Endothelial cell of umbilical vein (primary cell): ENCODE data around the gene VTI1A. TPM values are rescaled to one million over a fixed set of nuclear protein-coding genes. Genes with fewer than 3 reads are reported as not detected.

Experiments used
- BruUV-seq: library from RNA; stranded (reverse); fragments of 400-500 nt; replicated peaks from 2 replicates; lab custom pipeline; 2021; lab: Mats Ljungman, UMichigan
- CTCF ChIA-PET: fragments of 300-600, 350-600 bp; sonication (Branson Sonifier 250); formaldehyde crosslinking; loops from one replicate; lab custom pipeline; 2021; ENCODE audit warnings: antibody characterized with exemption, inconsistent platforms; lab: Charles Lee
- POLR2A ChIA-PET: fragments of 300-600, 350-600 bp; sonication (Branson Sonifier 250); formaldehyde crosslinking; loops from one replicate; lab custom pipeline; 2021; ENCODE audit warnings: antibody characterized with exemption, inconsistent platforms; lab: Charles Lee
- DNase-seq: peaks from one replicate; pipeline ENCODE4 v3.0.0-alpha.2; 2011; ENCODE audit warnings: low read depth, low spot score
- FAIRE-seq: peaks from 2 replicates; lab custom pipeline; 2011; peaks lifted over from hg19 to GRCh38; lab: Jason Lieb, UNC
- H2AFZ ChIP-seq: 2 replicates; pipeline ENCODE4 v1.6.0; 2012; ENCODE audit warnings: low read depth, low read length, control low read depth, inconsistent platforms
- H3K27ac ChIP-seq: 2 replicates; pipeline ENCODE4 v1.5.1; 2011; ENCODE audit warnings: low read depth, mild to moderate bottlenecking, control low read depth, low read length, moderate library complexity; ENCODE audit not compliant: insufficient read depth
- H3K27me3 ChIP-seq, 2 experiments: 2 replicates each; pipeline versions ENCODE4 v1.6.0 to v1.6.1; 2011; ENCODE audit warnings: low read length in 2 of 2, mixed read lengths in 1 of 2; ENCODE audit not compliant: control insufficient read depth in 2 of 2, insufficient read depth in 2 of 2
- H3K36me3 ChIP-seq, 2 experiments: 2 replicates in 1 of 2; 3 replicates in 1 of 2; pipeline ENCODE4 v1.5.1; 2011; ENCODE audit warnings: low read length in 2 of 2, mild to moderate bottlenecking in 1 of 2, moderate library complexity in 1 of 2; ENCODE audit not compliant: control insufficient read depth in 2 of 2, insufficient read depth in 2 of 2; ENCODE audit errors: extremely low read depth in 1 of 2
- H3K4me1 ChIP-seq: 3 replicates; pipeline ENCODE4 v1.5.1; 2011; ENCODE audit warnings: mild to moderate bottlenecking, low read length; ENCODE audit not compliant: control insufficient read depth, insufficient read depth; ENCODE audit errors: extremely low read depth
- H3K4me2 ChIP-seq: 2 replicates; pipeline ENCODE4 v1.6.1; 2011; ENCODE audit warnings: low read length, control low read depth, mixed read lengths; ENCODE audit not compliant: insufficient read depth
- H3K4me3 ChIP-seq, 3 experiments: fragments of 200-600 bp in 1 of 3; sonication (generic), shearing (Covaris generic) in 1 of 3; replicated peaks in 1 of 3; 2 replicates each; pipeline ENCODE4 v1.5.1; 2011 to 2016; ENCODE audit warnings: control low read depth in 3 of 3, low read length in 3 of 3, mild to moderate bottlenecking in 2 of 3, inconsistent platforms in 1 of 3, low read depth in 1 of 3, moderate library complexity in 1 of 3; ENCODE audit not compliant: insufficient read depth in 1 of 3
- H3K79me2 ChIP-seq: 2 replicates; pipeline ENCODE4 v1.6.0; 2012; ENCODE audit warnings: low read length, inconsistent platforms; ENCODE audit not compliant: control insufficient read depth, insufficient read depth
- H3K9ac ChIP-seq: replicated peaks from 2 replicates; pipeline ENCODE3; 2011; ENCODE audit warnings: low read length, control low read depth; ENCODE audit not compliant: insufficient read depth; ENCODE audit errors: extremely low read depth
- H3K9me1 ChIP-seq: replicated peaks from 3 replicates; pipeline ENCODE4 v1.6.0; 2011; ENCODE audit warnings: mild to moderate bottlenecking, low read length; ENCODE audit not compliant: control insufficient read depth, insufficient read depth; ENCODE audit errors: extremely low read depth
- H3K9me3 ChIP-seq: replicated peaks from 2 replicates; pipeline ENCODE4 v1.5.1; 2012; ENCODE audit warnings: low read length, inconsistent platforms; ENCODE audit not compliant: control insufficient read depth, insufficient read depth
- H4K20me1 ChIP-seq: replicated peaks from 2 replicates; pipeline ENCODE3; 2011; ENCODE audit warnings: mild to moderate bottlenecking, low read length; ENCODE audit not compliant: control insufficient read depth, insufficient read depth; ENCODE audit errors: extremely low read depth
- JUN ChIP-seq: IDR thresholded peaks from 2 replicates; pipeline ENCODE4 v1.6.1; 2011; ENCODE audit warnings: borderline replicate concordance, low read depth; ENCODE audit not compliant: insufficient read length, insufficient read depth
- MYC ChIP-seq: IDR thresholded peaks from one replicate; pipeline ENCODE4 v1.6.1; 2011; ENCODE audit warnings: mild to moderate bottlenecking, low read depth, low read length
- dilution Hi-C: fragments of 300-500 bp; cut with MboI; formaldehyde crosslinking; loops from one replicate; pipeline ENCODE4 v1.15.0; 2019; ENCODE audit warnings: low sequenced_read_pairs; ENCODE audit not compliant: extremely low pct_ligation_motif_present
- intact Hi-C: fragments of 100-400 bp; cut with micrococcal nuclease; formaldehyde crosslinking; loops from one replicate; pipeline ENCODE4 v1.10.0; 2022
- polyA plus RNA-seq, 4 experiments: library from polyadenylated mRNA; depleted of rRNA in 3 of 4; stranded (reverse) in 3 of 4; unstranded in 1 of 4; fragments of >200 nt; gene quantifications; 2 replicates each; pipeline versions ENCODE4 v1.2.1 to v1.2.3, GENCODE V29; 2011 to 2012; ENCODE audit warnings: missing spikeins in 1 of 4
- total RNA-seq: library from RNA; stranded (reverse); gene quantifications from 2 replicates; pipeline ENCODE4 v1.2.3, GENCODE V29; 2021

Gene VTI1A
- total and polyA plus RNA-seq, 2 donors (not counting 3 experiments of a cell fraction or from before 2014, with no cell fraction given): 10.8 to 35.6 TPM

DNA sequence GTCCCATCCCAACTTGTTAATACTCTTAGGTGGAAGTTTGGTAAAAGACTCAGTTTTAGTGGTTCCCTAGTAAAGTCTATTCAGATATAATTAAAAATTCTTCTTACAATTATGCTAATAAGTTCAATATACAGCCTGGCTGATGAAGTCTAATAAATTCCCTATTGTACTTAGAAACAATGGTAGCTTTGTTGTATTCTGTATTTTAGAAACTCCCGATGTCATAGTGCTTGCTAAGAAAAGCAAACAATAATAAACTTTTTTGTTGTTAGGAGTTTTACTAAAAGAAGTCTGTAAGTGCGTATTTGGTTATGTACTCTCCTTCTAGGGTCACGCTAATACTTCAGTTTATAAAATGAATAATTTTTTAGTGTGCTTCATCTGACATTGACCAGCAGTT is 206.8 kb downstream of the VTI1A start:
- Histone ChIP-seq H3K27me3 (no peaks in the 10 kb centered on the region), H3K4me3 (no peak overlapping the region), H3K36me3 (no peaks in the 10 kb centered on the region), H3K79me2 (no peaks in the 10 kb centered on the region), H2AFZ (no peak overlapping the region), H3K9ac (no peak overlapping the region), H3K4me2 (no peak overlapping the region), H3K9me3 (no peaks in the 10 kb centered on the region), H4K20me1 (no peaks in the 10 kb centered on the region), H3K27ac (no peak overlapping the region), H3K4me1 (peaks cover 7% of the 10 kb centered on the region), H3K9me1 (no peaks in the 10 kb centered on the region)
- no peak for FAIRE-seq
- BruUV-seq: no TSS peak
- ChIA-PET POLR2A (no interaction called here), CTCF (interaction anchor here (1.7 kb wide), 1 partner anchor 9 kb away, joined by 5 read pairs; no protein-coding TSS in a partner anchor)
- dilution Hi-C loops: no loop called here
- no peak for TF ChIP-seq JUN
- DNase-seq: no peak
- intact Hi-C loops: no loop called here

DNA sequence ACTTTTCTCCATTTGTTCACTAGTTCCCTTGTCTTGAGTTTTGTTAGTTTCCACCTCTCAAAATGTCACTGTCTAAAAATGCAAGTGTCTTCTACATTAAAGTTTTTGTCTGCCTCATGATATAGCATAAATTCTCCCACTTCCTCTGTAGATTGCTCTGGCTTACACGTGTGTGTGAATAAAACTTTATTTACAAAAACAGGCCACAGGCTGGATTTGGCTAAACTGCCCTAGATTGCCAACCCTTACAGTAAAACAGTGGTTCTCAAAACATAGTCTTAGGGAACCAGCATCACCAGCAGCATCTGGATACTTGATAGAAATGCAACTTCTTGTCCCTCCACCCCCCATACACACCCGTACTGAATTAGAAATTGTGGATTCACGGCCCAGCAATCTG is 207.8 kb downstream of the VTI1A start:
- dilution Hi-C loops (no loop called here), intact Hi-C loops (no loop called here)
- H3K4me1 ChIP-seq: peaks cover 7% of the 10 kb centered on the region
- no peaks in the 10 kb centered on the region for H3K27me3 ChIP-seq
- H3K79me2 ChIP-seq: no peaks in the 10 kb centered on the region
- H3K36me3 ChIP-seq: no peaks in the 10 kb centered on the region
- H3K9me1 ChIP-seq: no peaks in the 10 kb centered on the region
- no peak overlapping the region for H3K4me3 ChIP-seq
- H4K20me1 ChIP-seq: no peaks in the 10 kb centered on the region
- CTCF ChIA-PET: no interaction called here
- no TSS peak for BruUV-seq
- H3K9me3 ChIP-seq: no peaks in the 10 kb centered on the region
- TF ChIP-seq MYC: no peak
- DNase-seq (no peak), FAIRE-seq (no peak)
- H3K4me2 ChIP-seq: no peak overlapping the region
- no peak overlapping the region for H2AFZ ChIP-seq
- POLR2A ChIA-PET: no interaction called here
- no peak overlapping the region for H3K9ac ChIP-seq
- no peak overlapping the region for H3K27ac ChIP-seq
